ENCODE measurements around the gene SAP30. TPM values are rescaled to one million over a fixed set of nuclear protein-coding genes. Genes with fewer than 3 reads are reported as not detected.

SAP30 gene
- total and polyA plus RNA-seq, 10 of the 15 experiments (the other 5 are each of a cell fraction or from before 2014, with no cell fraction given) = 5.0 to 56.9 (median 23.6) TPM

DNA sequence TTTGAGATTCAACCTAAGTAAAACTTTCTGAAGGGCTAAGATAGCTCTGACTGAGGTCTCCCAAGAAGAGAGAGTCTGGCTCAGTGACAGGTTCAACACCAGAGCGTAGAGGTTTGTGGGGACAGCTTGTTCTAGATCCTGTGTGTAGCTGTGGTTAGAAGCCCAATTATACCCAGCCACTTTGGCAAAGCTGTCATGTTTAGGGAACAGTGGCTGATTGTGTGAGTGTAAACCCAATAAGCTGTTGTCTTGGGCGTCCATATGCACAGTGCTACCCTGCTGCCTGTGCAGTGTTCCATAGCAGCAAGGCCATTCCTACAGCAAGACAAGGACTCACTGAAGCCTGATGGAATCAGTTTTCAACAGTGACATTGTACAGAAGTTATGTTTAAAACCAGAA, 39.3 kb downstream of the SAP30 start:
- ATAC-seq (no peak), DNase-seq (ENCODE audit: low read depth, low spot score) (no peak), FAIRE-seq (no peak)
- 52% methylated on average over 2 of the region's 2 CpGs for WGBS (ENCODE audit: insufficient coverage, insufficient replicate concordance, low lambda C conversion rate, missing lambda C conversion rate)
- no peak for TF ChIP-seq KAT2A (conservative IDR thresholded peaks at IDR 0.05; ENCODE audit: control insufficient read depth, low read depth, low read length)
- TF ChIP-seq CREM (IDR thresholded peaks at IDR 0.05; ENCODE audit: low read depth) = no peak
- TF ChIP-seq MTA3 (IDR thresholded peaks at IDR 0.05; ENCODE audit: borderline replicate concordance, low read length) = no peak
- TF ChIP-seq, protein P1, sequence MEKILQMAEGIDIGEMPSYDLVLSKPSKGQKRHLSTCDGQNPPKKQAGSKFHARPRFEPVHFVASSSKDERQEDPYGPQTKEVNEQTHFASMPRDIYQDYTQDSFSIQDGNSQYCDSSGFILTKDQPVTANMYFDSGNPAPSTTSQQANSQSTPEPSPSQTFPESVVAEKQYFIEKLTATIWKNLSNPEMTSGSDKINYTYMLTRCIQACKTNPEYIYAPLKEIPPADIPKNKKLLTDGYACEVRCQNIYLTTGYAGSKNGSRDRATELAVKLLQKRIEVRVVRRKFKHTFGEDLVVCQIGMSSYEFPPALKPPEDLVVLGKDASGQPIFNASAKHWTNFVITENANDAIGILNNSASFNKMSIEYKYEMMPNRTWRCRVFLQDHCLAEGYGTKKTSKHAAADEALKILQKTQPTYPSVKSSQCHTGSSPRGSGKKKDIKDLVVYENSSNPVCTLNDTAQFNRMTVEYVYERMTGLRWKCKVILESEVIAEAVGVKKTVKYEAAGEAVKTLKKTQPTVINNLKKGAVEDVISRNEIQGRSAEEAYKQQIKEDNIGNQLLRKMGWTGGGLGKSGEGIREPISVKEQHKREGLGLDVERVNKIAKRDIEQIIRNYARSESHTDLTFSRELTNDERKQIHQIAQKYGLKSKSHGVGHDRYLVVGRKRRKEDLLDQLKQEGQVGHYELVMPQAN (conservative IDR thresholded peaks at IDR 0.05) = no peak
- no peak for TF ChIP-seq PAX8 (IDR thresholded peaks at IDR 0.05)
- TF ChIP-seq, protein P2, sequence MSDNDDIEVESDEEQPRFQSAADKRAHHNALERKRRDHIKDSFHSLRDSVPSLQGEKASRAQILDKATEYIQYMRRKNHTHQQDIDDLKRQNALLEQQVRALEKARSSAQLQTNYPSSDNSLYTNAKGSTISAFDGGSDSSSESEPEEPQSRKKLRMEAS (IDR thresholded peaks at IDR 0.05; ENCODE audit: low read depth, low read length) = no peak
- TF ChIP-seq, protein P3, sequence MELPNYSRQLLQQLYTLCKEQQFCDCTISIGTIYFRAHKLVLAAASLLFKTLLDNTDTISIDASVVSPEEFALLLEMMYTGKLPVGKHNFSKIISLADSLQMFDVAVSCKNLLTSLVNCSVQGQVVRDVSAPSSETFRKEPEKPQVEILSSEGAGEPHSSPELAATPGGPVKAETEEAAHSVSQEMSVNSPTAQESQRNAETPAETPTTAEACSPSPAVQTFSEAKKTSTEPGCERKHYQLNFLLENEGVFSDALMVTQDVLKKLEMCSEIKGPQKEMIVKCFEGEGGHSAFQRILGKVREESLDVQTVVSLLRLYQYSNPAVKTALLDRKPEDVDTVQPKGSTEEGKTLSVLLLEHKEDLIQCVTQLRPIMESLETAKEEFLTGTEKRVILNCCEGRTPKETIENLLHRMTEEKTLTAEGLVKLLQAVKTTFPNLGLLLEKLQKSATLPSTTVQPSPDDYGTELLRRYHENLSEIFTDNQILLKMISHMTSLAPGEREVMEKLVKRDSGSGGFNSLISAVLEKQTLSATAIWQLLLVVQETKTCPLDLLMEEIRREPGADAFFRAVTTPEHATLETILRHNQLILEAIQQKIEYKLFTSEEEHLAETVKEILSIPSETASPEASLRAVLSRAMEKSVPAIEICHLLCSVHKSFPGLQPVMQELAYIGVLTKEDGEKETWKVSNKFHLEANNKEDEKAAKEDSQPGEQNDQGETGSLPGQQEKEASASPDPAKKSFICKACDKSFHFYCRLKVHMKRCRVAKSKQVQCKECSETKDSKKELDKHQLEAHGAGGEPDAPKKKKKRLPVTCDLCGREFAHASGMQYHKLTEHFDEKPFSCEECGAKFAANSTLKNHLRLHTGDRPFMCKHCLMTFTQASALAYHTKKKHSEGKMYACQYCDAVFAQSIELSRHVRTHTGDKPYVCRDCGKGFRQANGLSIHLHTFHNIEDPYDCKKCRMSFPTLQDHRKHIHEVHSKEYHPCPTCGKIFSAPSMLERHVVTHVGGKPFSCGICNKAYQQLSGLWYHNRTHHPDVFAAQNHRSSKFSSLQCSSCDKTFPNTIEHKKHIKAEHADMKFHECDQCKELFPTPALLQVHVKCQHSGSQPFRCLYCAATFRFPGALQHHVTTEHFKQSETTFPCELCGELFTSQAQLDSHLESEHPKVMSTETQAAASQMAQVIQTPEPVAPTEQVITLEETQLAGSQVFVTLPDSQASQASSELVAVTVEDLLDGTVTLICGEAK (IDR thresholded peaks at IDR 0.05; ENCODE audit: borderline replicate concordance) = no peak
- no peak for TF ChIP-seq RAD51 (IDR thresholded peaks at IDR 0.05)
- TF ChIP-seq, protein P4, sequence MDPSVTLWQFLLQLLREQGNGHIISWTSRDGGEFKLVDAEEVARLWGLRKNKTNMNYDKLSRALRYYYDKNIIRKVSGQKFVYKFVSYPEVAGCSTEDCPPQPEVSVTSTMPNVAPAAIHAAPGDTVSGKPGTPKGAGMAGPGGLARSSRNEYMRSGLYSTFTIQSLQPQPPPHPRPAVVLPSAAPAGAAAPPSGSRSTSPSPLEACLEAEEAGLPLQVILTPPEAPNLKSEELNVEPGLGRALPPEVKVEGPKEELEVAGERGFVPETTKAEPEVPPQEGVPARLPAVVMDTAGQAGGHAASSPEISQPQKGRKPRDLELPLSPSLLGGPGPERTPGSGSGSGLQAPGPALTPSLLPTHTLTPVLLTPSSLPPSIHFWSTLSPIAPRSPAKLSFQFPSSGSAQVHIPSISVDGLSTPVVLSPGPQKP (IDR thresholded peaks at IDR 0.05; ENCODE audit: low read depth, low read length) = no peak
- TF ChIP-seq, protein P5, sequence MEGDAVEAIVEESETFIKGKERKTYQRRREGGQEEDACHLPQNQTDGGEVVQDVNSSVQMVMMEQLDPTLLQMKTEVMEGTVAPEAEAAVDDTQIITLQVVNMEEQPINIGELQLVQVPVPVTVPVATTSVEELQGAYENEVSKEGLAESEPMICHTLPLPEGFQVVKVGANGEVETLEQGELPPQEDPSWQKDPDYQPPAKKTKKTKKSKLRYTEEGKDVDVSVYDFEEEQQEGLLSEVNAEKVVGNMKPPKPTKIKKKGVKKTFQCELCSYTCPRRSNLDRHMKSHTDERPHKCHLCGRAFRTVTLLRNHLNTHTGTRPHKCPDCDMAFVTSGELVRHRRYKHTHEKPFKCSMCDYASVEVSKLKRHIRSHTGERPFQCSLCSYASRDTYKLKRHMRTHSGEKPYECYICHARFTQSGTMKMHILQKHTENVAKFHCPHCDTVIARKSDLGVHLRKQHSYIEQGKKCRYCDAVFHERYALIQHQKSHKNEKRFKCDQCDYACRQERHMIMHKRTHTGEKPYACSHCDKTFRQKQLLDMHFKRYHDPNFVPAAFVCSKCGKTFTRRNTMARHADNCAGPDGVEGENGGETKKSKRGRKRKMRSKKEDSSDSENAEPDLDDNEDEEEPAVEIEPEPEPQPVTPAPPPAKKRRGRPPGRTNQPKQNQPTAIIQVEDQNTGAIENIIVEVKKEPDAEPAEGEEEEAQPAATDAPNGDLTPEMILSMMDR (IDR thresholded peaks at IDR 0.05 in 2 of 3, conservative IDR thresholded peaks at IDR 0.05 in 1 of 3; ENCODE audit: control insufficient read depth in 2 of 3, extremely low read depth in 1 of 3, insufficient read depth in 1 of 3, low read depth in 3 of 3, low read length in 3 of 3) = no peak
- TF ChIP-seq ATF7 (IDR thresholded peaks at IDR 0.05; ENCODE audit: low read depth) = no peak
- TF ChIP-seq SREBF1 (IDR thresholded peaks at IDR 0.05; ENCODE audit: low read length) = no peak
- TF ChIP-seq KDM1A (IDR thresholded peaks at IDR 0.05; ENCODE audit: borderline replicate concordance) = no peak
- TF ChIP-seq STAT1 (conservative IDR thresholded peaks at IDR 0.05) = no peak
- ChIA-PET RAD21 (ENCODE audit: unreplicated experiment) (interaction anchor here (1.2 kb wide), 1 partner anchor 32 kb away, joined by 3 read pairs; no protein-coding TSS in a partner anchor), CTCF (interaction anchor here (1.1 to 8.6 kb wide), 7 partner anchors 8 to 397 kb away, joined by 3 to 113 read pairs (median 5); no protein-coding TSS in a partner anchor), SMC1A (ENCODE audit: uncharacterized antibody, unreplicated experiment) (interaction anchor here (0.9 to 7.7 kb wide), 5 partner anchors 12 to 117 kb away, joined by 3 to 84 read pairs (median 3); no protein-coding TSS in a partner anchor), POLR2A (no interaction called here)
- H2AFZ ChIP-seq (ENCODE audit: control insufficient read depth, low read depth, low read length) = no peak overlapping the region
- no peak overlapping the region for H3K4me2 ChIP-seq (ENCODE audit: control insufficient read depth, insufficient read depth)
- in situ Hi-C loops (cut with MboI) (no loop called here), intact Hi-C loops (cut with micrococcal nuclease; ENCODE audit: unreplicated experiment) (no loop called here)
- H3K27ac ChIP-seq (ENCODE audit: control insufficient read depth, insufficient read depth) = no peak overlapping the region
- no peaks in the 10 kb centered on the region for H3K36me3 ChIP-seq (ENCODE audit: control insufficient read depth in 2 of 2, insufficient read depth in 2 of 2, low read length in 1 of 2)
- no peaks in the 10 kb centered on the region for H3K27me3 ChIP-seq (replicated peaks in 1 of 2; ENCODE audit: control insufficient read depth in 2 of 2, insufficient read depth in 2 of 2, low read length in 1 of 2)
- no TSS peak for BruUV-seq (replicated peaks)
- no peaks in the 10 kb centered on the region for H3K79me2 ChIP-seq (ENCODE audit: control insufficient read depth, insufficient read depth, low read length)
- no peak overlapping the region for H3K4me3 ChIP-seq
- no peak overlapping the region for H3K9ac ChIP-seq (ENCODE audit: control insufficient read depth, insufficient read depth, low read length)
- no peaks in the 10 kb centered on the region for H3K9me3 ChIP-seq (replicated peaks; ENCODE audit: control insufficient read depth, insufficient read depth, low read length)
- H4K20me1 ChIP-seq (ENCODE audit: control insufficient read depth, insufficient read depth) = no peaks in the 10 kb centered on the region
- no peaks in the 10 kb centered on the region for H3K4me1 ChIP-seq (ENCODE audit: control insufficient read depth, insufficient read depth, low read length)
